Activated CD4-positive, alpha-beta memory T cell treated with anti-CD3 and anti-CD28 coated beads for 36 hours (primary cell): ENCODE measurements around the gene S100A1. TPM values are rescaled to one million over a fixed set of nuclear protein-coding genes. Genes with fewer than 3 reads are reported as not detected.

Source experiments
- CTCF ChIA-PET: fragments of 350-600 bp; sonication (Branson Sonifier 250); formaldehyde crosslinking; loops from one replicate; lab custom pipeline; 2021; ENCODE audit warnings: antibody characterized with exemption, inconsistent platforms; lab: Charles Lee
- POLR2A ChIA-PET: fragments of 350-600 bp; sonication (Branson Sonifier 250); formaldehyde crosslinking; loops from one replicate; lab custom pipeline; 2021; ENCODE audit warnings: antibody characterized with exemption; lab: Charles Lee
- DNase-seq: peaks from one replicate; pipeline ENCODE4 v3.0.0-alpha.2; 2020
- H3K27ac Mint-ChIP-seq: one replicate; pipeline ENCODE4 v1.8.0; 2021; ENCODE audit warnings: mixed read lengths
- H3K27me3 Mint-ChIP-seq: one replicate; pipeline ENCODE4 v1.8.0; 2021; ENCODE audit warnings: mixed read lengths
- H3K36me3 Mint-ChIP-seq: one replicate; pipeline ENCODE4 v1.8.0; 2021; ENCODE audit warnings: mixed read lengths
- H3K4me1 Mint-ChIP-seq: one replicate; pipeline ENCODE4 v1.8.0; 2021; ENCODE audit warnings: low read depth, mixed read lengths
- H3K4me3 Mint-ChIP-seq: one replicate; pipeline ENCODE4 v1.8.0; 2021; ENCODE audit warnings: mild to moderate bottlenecking, mixed read lengths
- H3K9me3 Mint-ChIP-seq: one replicate; pipeline ENCODE4 v1.8.0; 2021; ENCODE audit warnings: mixed read lengths
- intact Hi-C: fragments of 100-400 bp; cut with micrococcal nuclease; formaldehyde crosslinking; loops from one replicate; pipeline ENCODE4 v1.15.1; 2023
- total RNA-seq, 2 experiments: library from RNA; stranded (reverse); gene quantifications; one replicate each; pipeline ENCODE4 v1.2.3, GENCODE V29; 2021

Gene S100A1
- total RNA-seq, 2 experiments from 2014 or later: not detected

GRCh38 chr1:153673511-153673910, 45.3 kb downstream of the S100A1 start:
- H3K4me1 Mint-ChIP-seq: peaks cover 32% of the 10 kb centered on the region
- H3K36me3 Mint-ChIP-seq: peaks cover 18% of the 10 kb centered on the region
- no peak for DNase-seq
- no peak overlapping the region for H3K4me3 Mint-ChIP-seq
- no peaks in the 10 kb centered on the region for H3K9me3 Mint-ChIP-seq
- POLR2A ChIA-PET: no interaction called here
- peaks cover 15% of the 10 kb centered on the region for H3K27me3 Mint-ChIP-seq
- intact Hi-C loops: no loop called here
- CTCF ChIA-PET: interaction anchor here (1.7 kb wide), 1 partner anchor 14 kb away, joined by 4 read pairs; no protein-coding TSS in a partner anchor
- H3K27ac Mint-ChIP-seq: no peak overlapping the region

GRCh38 chr1:153677718-153678518, 49.7 kb downstream of the S100A1 start:
- intact Hi-C loops: loop anchor here (1.0 to 2.0 kb wide), 2 partner anchors 71 to 97 kb away; partner anchors contain the start of gene SLC27A3
- H3K4me1 Mint-ChIP-seq: peaks cover 19% of the 10 kb centered on the region
- no peak overlapping the region for H3K27ac Mint-ChIP-seq
- no peaks in the 10 kb centered on the region for H3K36me3 Mint-ChIP-seq
- H3K9me3 Mint-ChIP-seq: no peaks in the 10 kb centered on the region
- CTCF ChIA-PET: interaction anchor here (0.6 to 3.0 kb wide), 21 partner anchors 15 to 805 kb away, joined by 3 to 11 read pairs (median 4); partner anchors contain the start of genes INTS3, RAB13 and SLC27A3
- H3K27me3 Mint-ChIP-seq: peaks cover 41% of the 10 kb centered on the region
- DNase-seq: peak; percentile 65
- POLR2A ChIA-PET: interaction anchor here (0.6 to 0.7 kb wide), 2 partner anchors 308 to 309 kb away, joined by 3 read pairs; no protein-coding TSS in a partner anchor
- H3K4me3 Mint-ChIP-seq: peak overlapping the region; percentile 53

- Mint-ChIP-seq H3K27me3 (peaks cover 41% of the 10 kb centered on the region), H3K36me3 (no peaks in the 10 kb centered on the region), H3K27ac (no peak within 1 kb of the TSS), H3K9me3 (no peaks in the 10 kb centered on the region), H3K4me1 (peaks cover 19% of the 10 kb centered on the region), H3K4me3 (peak within 1 kb of the TSS; percentile 67)
- peak; percentile 27 for DNase-seq
- intact Hi-C loops: loop anchor here (2.0 kb wide), 1 partner anchor 96 kb away; the partner anchor contains the start of gene SLC27A3
- ChIA-PET POLR2A (interaction anchor here (0.7 kb wide), 1 partner anchor 307 kb away, joined by 3 read pairs; no protein-coding TSS in a partner anchor), CTCF (interaction anchor here (0.8 to 1.9 kb wide), 12 partner anchors 28 to 307 kb away, joined by 3 to 8 read pairs (median 4); partner anchors contain the start of genes INTS3 and SLC27A3)
Observed at GRCh38 chr1:153678519-153679336, 50.5 kb downstream of the S100A1 start, which contains the start of gene NPR1. Gene NPR1 (plus strand): TSS chr1:153678688. CDS start chr1:153679109, 421 bp downstream.

- Mint-ChIP-seq H3K9me3 (no peaks in the 10 kb centered on the region), H3K27ac (no peak overlapping the region), H3K4me3 (peak overlapping the region; percentile 44), H3K27me3 (peaks cover 44% of the 10 kb centered on the region), H3K4me1 (peaks cover 19% of the 10 kb centered on the region), H3K36me3 (no peaks in the 10 kb centered on the region)
- intact Hi-C loops: loop anchor here (2.0 kb wide), 1 partner anchor 95 kb away; the partner anchor contains the start of gene SLC27A3
- POLR2A ChIA-PET: no interaction called here
- CTCF ChIA-PET: interaction anchor here (0.6 to 1.3 kb wide), 6 partner anchors 27 to 242 kb away, joined by 3 to 4 read pairs (median 3); no protein-coding TSS in a partner anchor
- DNase-seq: peak; percentile 27
Observed at GRCh38 chr1:153679337-153680119, 51.3 kb downstream of the S100A1 start.

- CTCF ChIA-PET: interaction anchor here (0.6 to 1.3 kb wide), 4 partner anchors 49 to 241 kb away, joined by 3 to 4 read pairs (median 3); no protein-coding TSS in a partner anchor
- Mint-ChIP-seq H3K4me1 (peaks cover 19% of the 10 kb centered on the region), H3K4me3 (peak overlapping the region; percentile 44), H3K27me3 (peaks cover 44% of the 10 kb centered on the region), H3K27ac (no peak overlapping the region), H3K36me3 (no peaks in the 10 kb centered on the region), H3K9me3 (no peaks in the 10 kb centered on the region)
- POLR2A ChIA-PET: no interaction called here
- no peak for DNase-seq
- intact Hi-C loops: no loop called here
Observed at GRCh38 chr1:153680120-153680403, 51.8 kb downstream of the S100A1 start.

Other genes starting within 250 kb of the S100A1 start
- not detected for gene S100A8, start 237.4 kb upstream of the S100A1 start, total RNA-seq
- not detected for gene S100A7A, start 211.9 kb upstream of the S100A1 start, total RNA-seq
- not detected for gene S100A7, start 167.8 kb upstream of the S100A1 start, total RNA-seq
- gene S100A6, start 92.4 kb upstream of the S100A1 start, total RNA-seq: 100 to 1,000 TPM; 503 to 513 TPM
- gene S100A5, start 87.5 kb upstream of the S100A1 start, total RNA-seq: 1 to 10 TPM; 3.3 to 4.0 TPM
- 100 to 1,000 TPM; 352 to 382 TPM for gene S100A4, start 82.6 kb upstream of the S100A1 start, total RNA-seq
- not detected for gene S100A3, start 79.2 kb upstream of the S100A1 start, total RNA-seq
- gene S100A2, start 62.6 kb upstream of the S100A1 start, total RNA-seq: 1 to 10 TPM; 3.5 to 5.3 TPM
- not detected for gene S100A16, start 15.3 kb upstream of the S100A1 start, total RNA-seq
- under 1 TPM; 0.26 to 0.46 TPM for gene S100A14, start 12.1 kb upstream of the S100A1 start, total RNA-seq
- gene S100A13, start 929 bp upstream of the S100A1 start, total RNA-seq: 10 to 100 TPM; 11.6 to 13.6 TPM
- gene CHTOP, start 5.6 kb downstream of the S100A1 start, total RNA-seq: 10 to 100 TPM; 92.5 to 94.7 TPM
- 10 to 100 TPM; 31.3 to 32.1 TPM for gene SNAPIN, start 30.3 kb downstream of the S100A1 start, total RNA-seq
- 100 to 1,000 TPM; 315 to 323 TPM for gene ILF2, start 42.6 kb downstream of the S100A1 start, total RNA-seq
- gene NPR1, start 50.3 kb downstream of the S100A1 start, total RNA-seq: under 1 TPM; 0.05 to 0.07 TPM
- 10 to 100 TPM; 45.5 to 47.7 TPM for gene INTS3, start 99.6 kb downstream of the S100A1 start, total RNA-seq
- 1 to 10 TPM; 5.9 to 7.8 TPM for gene SLC27A3, start 147.0 kb downstream of the S100A1 start, total RNA-seq